ENCODE results near the gene TPPP2.

Gene TPPP2

GRCh38 chr14:21019366-21019765 lies 10.7 kb upstream of the TPPP2 start:
- Histone ChIP-seq H3K36me3 (replicated peaks in 1 of 2; ENCODE audit: control insufficient read depth in 2 of 2, insufficient read depth in 2 of 2, low read length in 2 of 2) (no peaks in the 10 kb centered on the region), H3K4me3 (ENCODE audit: low read length in 2 of 2) (no peak overlapping the region), H2AK5ac (ENCODE audit: low read depth, low read length) (no peak overlapping the region), H3K14ac (ENCODE audit: low read length) (no peak overlapping the region), H3K27ac (replicated peaks; ENCODE audit: low read length) (no peak overlapping the region), H3K18ac (ENCODE audit: low read length) (no peak overlapping the region), H2BK12ac (ENCODE audit: low read length) (no peak overlapping the region), H3K4me1 (ENCODE audit: control insufficient read depth in 2 of 2, insufficient read depth in 1 of 2, low read depth in 1 of 2, low read length in 2 of 2) (peaks cover 0 to 3% of the 10 kb centered on the region in 2 donors), H3K27me3 (ENCODE audit: control insufficient read depth in 3 of 3, insufficient read depth in 3 of 3, low read depth in 1 of 3, low read length in 3 of 3) (peaks cover 5 to 48% (median 23%) of the 10 kb centered on the region in 3 experiments), H3K4ac (ENCODE audit: low read length) (no peak overlapping the region), H3K9ac (ENCODE audit: low read depth, low read length, poor library complexity) (no peak overlapping the region), H3K79me1 (ENCODE audit: low read depth, low read length) (no peaks in the 10 kb centered on the region), H2BK120ac (ENCODE audit: low read depth, low read length) (no peak overlapping the region), H4K91ac (ENCODE audit: low read depth, low read length, poor library complexity) (no peak overlapping the region), H2BK15ac (ENCODE audit: low read length) (no peak overlapping the region), H4K8ac (ENCODE audit: low read depth, low read length) (no peak overlapping the region), H3K9me3 (replicated peaks in 1 of 2; ENCODE audit: control insufficient read depth in 2 of 2, insufficient read depth in 1 of 2, low read depth in 1 of 2, low read length in 2 of 2) (peaks cover 0 to 9% of the 10 kb centered on the region in 2 donors), H3K4me2 (ENCODE audit: insufficient read depth, low read length, poor library complexity, severe bottlenecking) (no peak overlapping the region), H2AFZ (ENCODE audit: low read length) (no peak overlapping the region), H3K23ac (ENCODE audit: low read depth, low read length, poor library complexity) (no peak overlapping the region), H2BK5ac (ENCODE audit: low read length) (no peak overlapping the region)
- no peak for DNase-seq (ENCODE audit: low spot score)
- WGBS, 2 donors (ENCODE audit: extremely low coverage in 2 of 2, insufficient read length in 2 of 2, insufficient replicate concordance in 1 of 2) = no CpG with 5 or more reads among the region's 1 CpG

- Histone ChIP-seq H3K18ac (ENCODE audit: low read length) (no peak overlapping the region), H3K27ac (replicated peaks; ENCODE audit: low read length) (no peak overlapping the region), H3K9ac (ENCODE audit: low read depth, low read length, poor library complexity) (no peak overlapping the region), H2BK120ac (ENCODE audit: low read depth, low read length) (no peak overlapping the region), H3K23ac (ENCODE audit: low read depth, low read length, poor library complexity) (no peak overlapping the region), H2BK12ac (ENCODE audit: low read length) (no peak overlapping the region), H3K4me1 (ENCODE audit: control insufficient read depth in 2 of 2, insufficient read depth in 1 of 2, low read depth in 1 of 2, low read length in 2 of 2) (peaks cover 4 to 6% of the 10 kb centered on the region in 2 donors), H3K36me3 (replicated peaks in 1 of 2; ENCODE audit: control insufficient read depth in 2 of 2, insufficient read depth in 2 of 2, low read length in 2 of 2) (no peaks in the 10 kb centered on the region), H3K4ac (ENCODE audit: low read length) (no peak overlapping the region), H3K79me1 (ENCODE audit: low read depth, low read length) (no peaks in the 10 kb centered on the region), H2BK5ac (ENCODE audit: low read length) (no peak overlapping the region), H3K9me3 (replicated peaks in 1 of 2; ENCODE audit: control insufficient read depth in 2 of 2, insufficient read depth in 1 of 2, low read depth in 1 of 2, low read length in 2 of 2) (peaks cover 0 to 9% of the 10 kb centered on the region in 2 donors), H2AK5ac (ENCODE audit: low read depth, low read length) (no peak overlapping the region), H3K14ac (ENCODE audit: low read length) (no peak overlapping the region), H4K8ac (ENCODE audit: low read depth, low read length) (no peak overlapping the region), H2BK15ac (ENCODE audit: low read length) (no peak overlapping the region), H2AFZ (ENCODE audit: low read length) (no peak overlapping the region), H3K27me3 (ENCODE audit: control insufficient read depth in 3 of 3, insufficient read depth in 3 of 3, low read depth in 1 of 3, low read length in 3 of 3) (peaks cover 8 to 61% (median 32%) of the 10 kb centered on the region in 3 experiments), H4K91ac (ENCODE audit: low read depth, low read length, poor library complexity) (no peak overlapping the region), H3K4me2 (ENCODE audit: insufficient read depth, low read length, poor library complexity, severe bottlenecking) (no peak overlapping the region), H3K4me3 (ENCODE audit: low read length in 2 of 2) (no peak overlapping the region)
- no peak for DNase-seq (ENCODE audit: low spot score)
- no CpG with 5 or more reads among the region's 5 CpGs for WGBS, 2 donors (ENCODE audit: extremely low coverage in 2 of 2, insufficient read length in 2 of 2, insufficient replicate concordance in 1 of 2)
Observed at GRCh38 chr14:21020977-21021545, 9.0 kb upstream of the TPPP2 start.

- Histone ChIP-seq H3K36me3 (replicated peaks in 1 of 2; ENCODE audit: control insufficient read depth in 2 of 2, insufficient read depth in 2 of 2, low read length in 2 of 2) (no peaks in the 10 kb centered on the region), H2BK5ac (ENCODE audit: low read length) (no peak overlapping the region), H4K91ac (ENCODE audit: low read depth, low read length, poor library complexity) (no peak overlapping the region), H2AFZ (ENCODE audit: low read length) (no peak overlapping the region), H2BK12ac (ENCODE audit: low read length) (no peak overlapping the region), H3K14ac (ENCODE audit: low read length) (no peak overlapping the region), H3K9ac (ENCODE audit: low read depth, low read length, poor library complexity) (no peak overlapping the region), H3K4me2 (ENCODE audit: insufficient read depth, low read length, poor library complexity, severe bottlenecking) (no peak overlapping the region), H4K8ac (ENCODE audit: low read depth, low read length) (no peak overlapping the region), H2AK5ac (ENCODE audit: low read depth, low read length) (no peak overlapping the region), H3K27ac (replicated peaks; ENCODE audit: low read length) (no peak overlapping the region), H3K4me3 (ENCODE audit: low read length in 2 of 2) (no peak overlapping the region), H3K79me1 (ENCODE audit: low read depth, low read length) (no peaks in the 10 kb centered on the region), H3K9me3 (replicated peaks in 1 of 2; ENCODE audit: control insufficient read depth in 2 of 2, insufficient read depth in 1 of 2, low read depth in 1 of 2, low read length in 2 of 2) (peaks cover 0 to 6% of the 10 kb centered on the region in 2 donors), H2BK120ac (ENCODE audit: low read depth, low read length) (no peak overlapping the region), H3K23ac (ENCODE audit: low read depth, low read length, poor library complexity) (no peak overlapping the region), H3K4ac (ENCODE audit: low read length) (no peak overlapping the region), H3K4me1 (ENCODE audit: control insufficient read depth in 2 of 2, insufficient read depth in 1 of 2, low read depth in 1 of 2, low read length in 2 of 2) (peaks cover 4 to 13% of the 10 kb centered on the region in 2 donors), H3K27me3 (ENCODE audit: control insufficient read depth in 3 of 3, insufficient read depth in 3 of 3, low read depth in 1 of 3, low read length in 3 of 3) (peaks cover 8 to 77% (median 36%) of the 10 kb centered on the region in 3 experiments), H2BK15ac (ENCODE audit: low read length) (no peak overlapping the region), H3K18ac (ENCODE audit: low read length) (no peak overlapping the region)
- WGBS, 2 donors (ENCODE audit: extremely low coverage in 2 of 2, insufficient read length in 2 of 2, insufficient replicate concordance in 1 of 2) = no CpG with 5 or more reads among the region's 5 CpGs
- DNase-seq (ENCODE audit: low spot score) = no peak
Observed at GRCh38 chr14:21022686-21023085, 7.3 kb upstream of the TPPP2 start.

- Histone ChIP-seq H3K4me2 (ENCODE audit: insufficient read depth, low read length, poor library complexity, severe bottlenecking) (no peak overlapping the region), H3K14ac (ENCODE audit: low read length) (no peak overlapping the region)
- no CpG with 5 or more reads among the region's 7 CpGs for WGBS, 2 donors (ENCODE audit: extremely low coverage in 2 of 2, insufficient read length in 2 of 2, insufficient replicate concordance in 1 of 2)
Observed at GRCh38 chr14:21023174-21023573, 6.8 kb upstream of the TPPP2 start.

More at GRCh38 chr14:21023174-21023573, 6.8 kb upstream of the TPPP2 start:
- Histone ChIP-seq H3K4ac (ENCODE audit: low read length) (no peak overlapping the region), H3K4me1 (ENCODE audit: control insufficient read depth in 2 of 2, insufficient read depth in 1 of 2, low read depth in 1 of 2, low read length in 2 of 2) (peaks cover 4 to 13% of the 10 kb centered on the region in 2 donors), H2BK12ac (ENCODE audit: low read length) (no peak overlapping the region), H3K27ac (replicated peaks; ENCODE audit: low read length) (no peak overlapping the region), H2BK15ac (ENCODE audit: low read length) (no peak overlapping the region), H3K27me3 (ENCODE audit: control insufficient read depth in 3 of 3, insufficient read depth in 3 of 3, low read depth in 1 of 3, low read length in 3 of 3) (peaks cover 8 to 82% (median 36%) of the 10 kb centered on the region in 3 experiments), H2AK5ac (ENCODE audit: low read depth, low read length) (no peak overlapping the region), H3K36me3 (replicated peaks in 1 of 2; ENCODE audit: control insufficient read depth in 2 of 2, insufficient read depth in 2 of 2, low read length in 2 of 2) (no peaks in the 10 kb centered on the region), H2BK120ac (ENCODE audit: low read depth, low read length) (no peak overlapping the region), H2BK5ac (ENCODE audit: low read length) (no peak overlapping the region), H3K9ac (ENCODE audit: low read depth, low read length, poor library complexity) (no peak overlapping the region), H2AFZ (ENCODE audit: low read length) (no peak overlapping the region), H3K79me1 (ENCODE audit: low read depth, low read length) (no peaks in the 10 kb centered on the region), H3K9me3 (replicated peaks in 1 of 2; ENCODE audit: control insufficient read depth in 2 of 2, insufficient read depth in 1 of 2, low read depth in 1 of 2, low read length in 2 of 2) (peaks cover 0 to 6% of the 10 kb centered on the region in 2 donors), H4K91ac (ENCODE audit: low read depth, low read length, poor library complexity) (no peak overlapping the region), H4K8ac (ENCODE audit: low read depth, low read length) (no peak overlapping the region), H3K23ac (ENCODE audit: low read depth, low read length, poor library complexity) (no peak overlapping the region), H3K4me3 (ENCODE audit: low read length in 2 of 2) (no peak overlapping the region), H3K18ac (ENCODE audit: low read length) (no peak overlapping the region)
- DNase-seq (ENCODE audit: low spot score) = no peak

Data from neuronal stem cell (in vitro differentiated cells).